A673 (cell line): ENCODE results near the gene LRRC58. TPM values are rescaled to one million over a fixed set of nuclear protein-coding genes. Genes with fewer than 3 reads are reported as not detected.

Source experiments
- BruUV-seq: library from RNA; stranded (reverse); fragments of 400-500 nt; replicated peaks from 2 replicates; lab custom pipeline; 2021; lab: Mats Ljungman, UMichigan
- CTCF ChIA-PET: fragments of 300-600 bp; sonication (Branson Sonifier 250); formaldehyde crosslinking; loops from one replicate; lab custom pipeline; 2022; ENCODE audit warnings: antibody characterized with exemption; lab: Charles Lee
- POLR2A ChIA-PET: fragments of 300-600 bp; sonication (Branson Sonifier 250); formaldehyde crosslinking; loops from one replicate; lab custom pipeline; 2022; ENCODE audit warnings: antibody characterized with exemption; ENCODE audit not compliant: low non-redundant PET; lab: Charles Lee
- DNase-seq: peaks from one replicate; pipeline ENCODE4 v3.0.0-alpha.2; 2015; ENCODE audit warnings: low spot score
- H3K27ac ChIP-seq: fragments of 200-600 bp; sonication (generic); 2 replicates; pipeline ENCODE4 v1.5.1; 2016; ENCODE audit warnings: mixed run types, low read depth, mild to moderate bottlenecking, mixed read lengths, antibody characterized with exemption, low read length; ENCODE audit not compliant: poor library complexity, severe bottlenecking
- H3K27me3 ChIP-seq: fragments of 200-600 bp; sonication (generic); replicated peaks from 2 replicates; pipeline ENCODE4 v1.6.1; 2017; ENCODE audit warnings: mixed run types, low read depth, mild to moderate bottlenecking, mixed read lengths, antibody characterized with exemption, low read length; ENCODE audit not compliant: insufficient read depth, poor library complexity
- H3K36me3 ChIP-seq: fragments of 200-600 bp; sonication (generic); 2 replicates; pipeline ENCODE4 v1.6.1; 2016; ENCODE audit warnings: mixed run types, mild to moderate bottlenecking, mixed read lengths, antibody characterized with exemption, low read length; ENCODE audit not compliant: insufficient read depth, poor library complexity, severe bottlenecking
- H3K4me1 ChIP-seq: fragments of 200-600 bp; sonication (generic); 2 replicates; pipeline ENCODE4 v1.6.1; 2017; ENCODE audit warnings: mixed run types, mild to moderate bottlenecking, mixed read lengths, antibody characterized with exemption, low read length; ENCODE audit not compliant: insufficient read depth, poor library complexity, severe bottlenecking
- H3K4me3 ChIP-seq: fragments of 200-600 bp; sonication (generic); 2 replicates; pipeline ENCODE4 v1.5.1; 2016; ENCODE audit warnings: low read depth, mixed run types, mild to moderate bottlenecking, mixed read lengths, low read length; ENCODE audit not compliant: poor library complexity, severe bottlenecking
- H3K9me3 ChIP-seq: fragments of 200-600 bp; sonication (generic); 2 replicates; pipeline ENCODE4 v1.6.1; 2016; ENCODE audit warnings: mixed run types, low read depth, mild to moderate bottlenecking, mixed read lengths, antibody characterized with exemption, low read length; ENCODE audit not compliant: poor library complexity, severe bottlenecking
- EZH2 ChIP-seq: fragments of 200-600 bp; sonication (generic); IDR thresholded peaks from 2 replicates; pipeline ENCODE4 v1.6.1; 2017; ENCODE audit warnings: borderline replicate concordance, low read depth, mild to moderate bottlenecking, mixed read lengths, antibody characterized with exemption, low read length; ENCODE audit not compliant: poor library complexity, severe bottlenecking
- intact Hi-C: fragments of 100-400 bp; cut with micrococcal nuclease; formaldehyde crosslinking; loops from one replicate; pipeline ENCODE4 v1.10.0; 2022; ENCODE audit not compliant: unreplicated experiment
- total RNA-seq: library from RNA; stranded (reverse); gene quantifications from 2 replicates; pipeline ENCODE4 v1.2.3, GENCODE V29; 2021
- TF ChIP-seq, protein P1 (sequence below): fragments of 300-800, 200-600 bp; sonication (generic); conservative IDR thresholded peaks from 2 replicates; pipeline ENCODE4 v1.5.1; 2017; ENCODE audit warnings: low read depth, mild to moderate bottlenecking, antibody characterized with exemption, low read length, moderate library complexity, mixed read lengths

Gene LRRC58
- total RNA-seq, 1 experiment from 2014 or later, result 34.1 TPM

GRCh38 chr3:120344349-120344748 is 4.8 kb downstream of the LRRC58 start:
- intact Hi-C loops, result no loop called here
- peaks cover 17% of the 10 kb centered on the region for H3K36me3 ChIP-seq
- CTCF ChIA-PET, result no interaction called here
- TF ChIP-seq, protein P1, sequence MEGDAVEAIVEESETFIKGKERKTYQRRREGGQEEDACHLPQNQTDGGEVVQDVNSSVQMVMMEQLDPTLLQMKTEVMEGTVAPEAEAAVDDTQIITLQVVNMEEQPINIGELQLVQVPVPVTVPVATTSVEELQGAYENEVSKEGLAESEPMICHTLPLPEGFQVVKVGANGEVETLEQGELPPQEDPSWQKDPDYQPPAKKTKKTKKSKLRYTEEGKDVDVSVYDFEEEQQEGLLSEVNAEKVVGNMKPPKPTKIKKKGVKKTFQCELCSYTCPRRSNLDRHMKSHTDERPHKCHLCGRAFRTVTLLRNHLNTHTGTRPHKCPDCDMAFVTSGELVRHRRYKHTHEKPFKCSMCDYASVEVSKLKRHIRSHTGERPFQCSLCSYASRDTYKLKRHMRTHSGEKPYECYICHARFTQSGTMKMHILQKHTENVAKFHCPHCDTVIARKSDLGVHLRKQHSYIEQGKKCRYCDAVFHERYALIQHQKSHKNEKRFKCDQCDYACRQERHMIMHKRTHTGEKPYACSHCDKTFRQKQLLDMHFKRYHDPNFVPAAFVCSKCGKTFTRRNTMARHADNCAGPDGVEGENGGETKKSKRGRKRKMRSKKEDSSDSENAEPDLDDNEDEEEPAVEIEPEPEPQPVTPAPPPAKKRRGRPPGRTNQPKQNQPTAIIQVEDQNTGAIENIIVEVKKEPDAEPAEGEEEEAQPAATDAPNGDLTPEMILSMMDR, result no peak
- no peak for TF ChIP-seq EZH2
- POLR2A ChIA-PET, result no interaction called here
- no TSS peak for BruUV-seq
- peaks cover 15% of the 10 kb centered on the region for H3K4me1 ChIP-seq
- H3K27me3 ChIP-seq, result no peaks in the 10 kb centered on the region
- H3K27ac ChIP-seq, result no peak overlapping the region
- no peak for DNase-seq
- H3K9me3 ChIP-seq, result peaks cover 17% of the 10 kb centered on the region
- no peak overlapping the region for H3K4me3 ChIP-seq

DNA sequence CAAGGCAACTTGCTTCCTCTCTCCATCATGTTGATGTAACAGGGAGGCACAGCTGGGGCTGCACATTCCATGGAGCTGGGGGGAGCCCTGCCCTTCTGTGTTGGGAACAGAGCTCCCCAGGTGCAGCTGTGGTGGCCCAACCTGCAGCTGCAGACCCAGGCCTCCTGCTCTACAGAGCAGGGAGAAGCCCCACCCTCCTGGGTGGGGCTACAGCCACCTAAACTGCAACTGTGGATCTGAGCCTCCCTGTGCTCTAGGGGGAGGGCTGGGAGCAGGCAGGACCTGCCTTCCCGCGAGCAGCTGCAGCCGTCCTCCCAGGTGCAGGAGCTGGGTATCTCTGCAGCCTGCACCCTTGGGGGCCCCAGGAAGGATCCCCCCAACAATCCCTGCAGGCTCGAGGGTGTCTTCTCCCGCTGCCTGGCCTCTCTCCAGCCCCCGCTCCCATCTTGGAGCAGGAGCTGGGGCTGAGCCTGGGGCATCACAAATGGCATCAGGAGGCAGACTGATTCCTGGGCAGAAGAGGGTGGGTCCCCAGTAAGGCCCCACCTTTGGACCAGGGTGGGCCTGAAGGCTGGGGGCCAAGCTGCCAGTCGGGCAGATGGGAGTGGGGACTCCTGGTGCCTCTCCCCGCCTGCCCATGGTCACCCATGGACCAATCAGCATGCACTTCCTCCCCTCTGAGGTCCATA is 7.4 kb downstream of the LRRC58 start:
- Histone ChIP-seq H3K27me3 (no peaks in the 10 kb centered on the region), H3K36me3 (peaks cover 17% of the 10 kb centered on the region), H3K27ac (no peak overlapping the region), H3K9me3 (peaks cover 21% of the 10 kb centered on the region), H3K4me3 (no peak overlapping the region), H3K4me1 (peaks cover 7% of the 10 kb centered on the region)
- intact Hi-C loops, result no loop called here
- POLR2A ChIA-PET, result no interaction called here
- CTCF ChIA-PET, result no interaction called here
- TF ChIP-seq EZH2, result no peak
- TF ChIP-seq, protein P1, result no peak
- DNase-seq, result no peak
- BruUV-seq, result no TSS peak

DNA sequence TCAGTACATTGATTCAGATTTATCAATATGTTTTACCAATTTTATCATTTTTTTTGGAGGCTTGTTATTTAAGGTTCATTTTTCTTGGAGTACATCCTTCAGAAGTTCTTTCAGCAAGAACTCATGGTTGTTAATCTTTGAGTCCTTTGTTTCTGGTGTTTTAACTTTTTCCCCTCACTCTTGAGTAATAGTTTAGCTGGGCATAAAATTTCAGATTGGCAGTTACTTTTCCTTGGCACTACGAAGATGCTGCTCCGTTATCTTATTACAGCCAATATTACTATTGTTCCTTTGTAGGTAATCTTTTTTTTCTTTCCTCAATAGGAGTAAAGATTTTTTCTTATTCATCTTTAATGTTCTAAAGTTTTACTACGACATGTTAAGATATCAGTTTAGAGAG is 9.8 kb downstream of the LRRC58 start:
- no peak for DNase-seq
- intact Hi-C loops, result no loop called here
- ChIA-PET CTCF (no interaction called here), POLR2A (no interaction called here)
- H3K27me3 ChIP-seq, result no peaks in the 10 kb centered on the region
- H3K36me3 ChIP-seq, result peaks cover 23% of the 10 kb centered on the region
- TF ChIP-seq, protein P1, result no peak
- H3K27ac ChIP-seq, result no peak overlapping the region
- peaks cover under 1% of the 10 kb centered on the region for H3K4me1 ChIP-seq
- no peak overlapping the region for H3K4me3 ChIP-seq
- no TSS peak for BruUV-seq
- H3K9me3 ChIP-seq, result peaks cover 21% of the 10 kb centered on the region
